HEK293 (cell line): ENCODE results near the gene NGRN.

ENCODE experiments used
- FEZF1 ChIP-seq: fragments of 450-650 bp; formaldehyde crosslinking; IDR thresholded peaks from 2 replicates; pipeline ENCODE4 v1.5.1; 2016; ENCODE audit warnings: missing biosample characterization, missing genetic modification characterization
- GFI1B ChIP-seq: fragments of 450-650 bp; formaldehyde crosslinking; IDR thresholded peaks from 2 replicates; pipeline ENCODE4 v1.5.1; 2016; ENCODE audit warnings: missing biosample characterization, missing genetic modification characterization
- KLF8 ChIP-seq: fragments of 450-650 bp; formaldehyde crosslinking; IDR thresholded peaks from 2 replicates; pipeline ENCODE4 v1.5.1; 2016; ENCODE audit warnings: missing biosample characterization, missing genetic modification characterization
- KLF9 ChIP-seq: fragments of 450-650 bp; formaldehyde crosslinking; IDR thresholded peaks from 2 replicates; pipeline ENCODE4 v1.5.1; 2016; ENCODE audit warnings: missing biosample characterization, missing genetic modification characterization, low read depth
- PRDM10 ChIP-seq: fragments of 450-650 bp; formaldehyde crosslinking; IDR thresholded peaks from 2 replicates; pipeline ENCODE4 v1.5.1; 2016; ENCODE audit warnings: missing biosample characterization, missing genetic modification characterization
- REST ChIP-seq: fragments of 450-650 bp; formaldehyde crosslinking; IDR thresholded peaks from 2 replicates; pipeline ENCODE4 v1.5.1; 2016; ENCODE audit warnings: missing biosample characterization, missing genetic modification characterization
- SP2 ChIP-seq: fragments of 450-650 bp; formaldehyde crosslinking; IDR thresholded peaks from 2 replicates; pipeline ENCODE4 v1.5.1; 2016; ENCODE audit warnings: missing biosample characterization, missing genetic modification characterization
- SP3 ChIP-seq: fragments of 450-650 bp; formaldehyde crosslinking; IDR thresholded peaks from 2 replicates; pipeline ENCODE4 v1.5.1; 2016; ENCODE audit warnings: missing biosample characterization, missing genetic modification characterization
- ZNF10 ChIP-seq: fragments of 450-650 bp; formaldehyde crosslinking; IDR thresholded peaks from 2 replicates; pipeline ENCODE4 v1.5.1; 2017; ENCODE audit warnings: missing biosample characterization, missing genetic modification characterization
- ZNF138 ChIP-seq: fragments of 450-650 bp; formaldehyde crosslinking; IDR thresholded peaks from 2 replicates; pipeline ENCODE4 v1.5.1; 2016; ENCODE audit warnings: missing biosample characterization, missing genetic modification characterization, borderline replicate concordance
- ZNF146 ChIP-seq: fragments of 450-650 bp; formaldehyde crosslinking; IDR thresholded peaks from 2 replicates; pipeline ENCODE4 v1.5.1; 2016; ENCODE audit warnings: missing biosample characterization, missing genetic modification characterization
- ZNF174 ChIP-seq: fragments of 450-650 bp; formaldehyde crosslinking; IDR thresholded peaks from 2 replicates; pipeline ENCODE4 v1.5.0; 2017; ENCODE audit warnings: missing biosample characterization, mild to moderate bottlenecking, missing genetic modification characterization
- ZNF266 ChIP-seq: fragments of 450-650 bp; formaldehyde crosslinking; IDR thresholded peaks from 2 replicates; pipeline ENCODE4 v1.5.1; 2016; ENCODE audit warnings: missing biosample characterization, missing genetic modification characterization, low read depth
- ZNF302 ChIP-seq: fragments of 450-650 bp; formaldehyde crosslinking; IDR thresholded peaks from 2 replicates; pipeline ENCODE4 v1.5.1; 2016; ENCODE audit warnings: missing biosample characterization, missing genetic modification characterization, low read depth
- ZNF391 ChIP-seq: fragments of 450-650 bp; formaldehyde crosslinking; IDR thresholded peaks from 2 replicates; pipeline ENCODE4 v1.5.1; 2016; ENCODE audit warnings: low read depth, missing biosample characterization, missing genetic modification characterization, borderline replicate concordance
- ZNF514 ChIP-seq: fragments of 450-650 bp; formaldehyde crosslinking; IDR thresholded peaks from 2 replicates; pipeline ENCODE4 v1.5.1; 2016; ENCODE audit warnings: missing biosample characterization, missing genetic modification characterization
- ZNF596 ChIP-seq: fragments of 450-650 bp; IDR thresholded peaks from 2 replicates; pipeline ENCODE4 v1.5.0; 2018; ENCODE audit warnings: missing biosample characterization, mild to moderate bottlenecking, missing genetic modification characterization, moderate library complexity
- ZNF704 ChIP-seq: fragments of 450-650 bp; formaldehyde crosslinking; IDR thresholded peaks from 2 replicates; pipeline ENCODE4 v1.5.1; 2016; ENCODE audit warnings: missing biosample characterization, missing genetic modification characterization
- ZNF776 ChIP-seq: fragments of 450-650 bp; formaldehyde crosslinking; IDR thresholded peaks from 2 replicates; pipeline ENCODE4 v1.5.0; 2017; ENCODE audit warnings: missing biosample characterization, missing genetic modification characterization, borderline replicate concordance
- ZNF837 ChIP-seq: fragments of 450-650 bp; formaldehyde crosslinking; IDR thresholded peaks from 2 replicates; pipeline ENCODE4 v1.5.1; 2016; ENCODE audit warnings: missing biosample characterization, missing genetic modification characterization
- ZSCAN16 ChIP-seq: fragments of 450-650 bp; formaldehyde crosslinking; IDR thresholded peaks from 2 replicates; pipeline ENCODE4 v1.5.1; 2016; ENCODE audit warnings: missing biosample characterization, missing genetic modification characterization
- ZXDB ChIP-seq: fragments of 450-650 bp; formaldehyde crosslinking; IDR thresholded peaks from 2 replicates; pipeline ENCODE4 v1.5.1; 2016; ENCODE audit warnings: missing biosample characterization, missing genetic modification characterization
- TF ChIP-seq, protein P1 (sequence below): fragments of 450-650 bp; formaldehyde crosslinking; IDR thresholded peaks from 2 replicates; pipeline ENCODE4 v1.5.1; 2016; ENCODE audit warnings: missing biosample characterization, missing genetic modification characterization
- TF ChIP-seq, protein P2 (sequence below): fragments of 450-650 bp; formaldehyde crosslinking; IDR thresholded peaks from 2 replicates; pipeline ENCODE4 v1.5.1; 2017; ENCODE audit warnings: missing biosample characterization, missing genetic modification characterization
- TF ChIP-seq, protein P3 (sequence below): fragments of 450-650 bp; IDR thresholded peaks from 2 replicates; pipeline ENCODE4 v1.5.1; 2018; ENCODE audit warnings: missing biosample characterization, mild to moderate bottlenecking, missing genetic modification characterization

Gene NGRN

GRCh38 chr15:90265271-90266060, at the start of gene NGRN (continued):
- TF ChIP-seq ZNF174 (tag by site-specific recombination) (no peak), REST (tag by site-specific recombination) (0 out of 2 replicates have a peak, but pooled peaks have one; percentile 16), ZSCAN16 (tag by site-specific recombination) (no peak), ZNF776 (no peak), GFI1B (tag by site-specific recombination) (peak; percentile 9; the same call in 1 of the 2 replicates), ZNF302 (tag by site-specific recombination) (no peak), FEZF1 (tag by site-specific recombination) (0 out of 2 replicates have a peak, but pooled peaks have one; percentile 10), ZNF596 (tag by site-specific recombination) (no peak), ZNF146 (tag by site-specific recombination) (no peak), SP2 (tag by site-specific recombination) (peak; percentile 93), ZXDB (tag by site-specific recombination) (peak; percentile 90), ZNF704 (peak; percentile 81; the same call in 1 of the 2 replicates), ZNF138 (tag by site-specific recombination) (no peak), KLF9 (tag by site-specific recombination) (peak; percentile 84), SP3 (tag by site-specific recombination) (peak; percentile 94), KLF8 (tag by site-specific recombination) (peak; percentile 89), ZNF514 (tag by site-specific recombination) (no peak), ZNF837 (tag by site-specific recombination) (no peak), ZNF10 (tag by site-specific recombination) (0 out of 2 replicates have a peak, but pooled peaks have one; percentile 38), PRDM10 (tag by site-specific recombination) (peak; percentile 94), ZNF391 (tag by site-specific recombination) (0 out of 2 replicates have a peak, but pooled peaks have one; percentile 12), ZNF266 (no peak)
- TF ChIP-seq, protein P1, sequence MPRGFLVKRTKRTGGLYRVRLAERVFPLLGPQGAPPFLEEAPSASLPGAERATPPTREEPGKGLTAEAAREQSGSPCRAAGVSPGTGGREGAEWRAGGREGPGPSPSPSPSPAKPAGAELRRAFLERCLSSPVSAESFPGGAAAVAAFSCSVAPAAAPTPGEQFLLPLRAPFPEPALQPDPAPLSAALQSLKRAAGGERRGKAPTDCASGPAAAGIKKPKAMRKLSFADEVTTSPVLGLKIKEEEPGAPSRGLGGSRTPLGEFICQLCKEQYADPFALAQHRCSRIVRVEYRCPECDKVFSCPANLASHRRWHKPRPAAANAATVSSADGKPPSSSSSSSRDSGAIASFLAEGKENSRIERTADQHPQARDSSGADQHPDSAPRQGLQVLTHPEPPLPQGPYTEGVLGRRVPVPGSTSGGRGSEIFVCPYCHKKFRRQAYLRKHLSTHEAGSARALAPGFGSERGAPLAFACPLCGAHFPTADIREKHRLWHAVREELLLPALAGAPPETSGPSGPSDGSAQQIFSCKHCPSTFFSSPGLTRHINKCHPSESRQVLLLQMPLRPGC (tag by site-specific recombination) = peak; percentile 49
- TF ChIP-seq, protein P2, sequence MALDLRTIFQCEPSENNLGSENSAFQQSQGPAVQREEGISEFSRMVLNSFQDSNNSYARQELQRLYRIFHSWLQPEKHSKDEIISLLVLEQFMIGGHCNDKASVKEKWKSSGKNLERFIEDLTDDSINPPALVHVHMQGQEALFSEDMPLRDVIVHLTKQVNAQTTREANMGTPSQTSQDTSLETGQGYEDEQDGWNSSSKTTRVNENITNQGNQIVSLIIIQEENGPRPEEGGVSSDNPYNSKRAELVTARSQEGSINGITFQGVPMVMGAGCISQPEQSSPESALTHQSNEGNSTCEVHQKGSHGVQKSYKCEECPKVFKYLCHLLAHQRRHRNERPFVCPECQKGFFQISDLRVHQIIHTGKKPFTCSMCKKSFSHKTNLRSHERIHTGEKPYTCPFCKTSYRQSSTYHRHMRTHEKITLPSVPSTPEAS (tag by site-specific recombination) = no peak; the same call in 1 of the 2 replicates
- TF ChIP-seq, protein P3, sequence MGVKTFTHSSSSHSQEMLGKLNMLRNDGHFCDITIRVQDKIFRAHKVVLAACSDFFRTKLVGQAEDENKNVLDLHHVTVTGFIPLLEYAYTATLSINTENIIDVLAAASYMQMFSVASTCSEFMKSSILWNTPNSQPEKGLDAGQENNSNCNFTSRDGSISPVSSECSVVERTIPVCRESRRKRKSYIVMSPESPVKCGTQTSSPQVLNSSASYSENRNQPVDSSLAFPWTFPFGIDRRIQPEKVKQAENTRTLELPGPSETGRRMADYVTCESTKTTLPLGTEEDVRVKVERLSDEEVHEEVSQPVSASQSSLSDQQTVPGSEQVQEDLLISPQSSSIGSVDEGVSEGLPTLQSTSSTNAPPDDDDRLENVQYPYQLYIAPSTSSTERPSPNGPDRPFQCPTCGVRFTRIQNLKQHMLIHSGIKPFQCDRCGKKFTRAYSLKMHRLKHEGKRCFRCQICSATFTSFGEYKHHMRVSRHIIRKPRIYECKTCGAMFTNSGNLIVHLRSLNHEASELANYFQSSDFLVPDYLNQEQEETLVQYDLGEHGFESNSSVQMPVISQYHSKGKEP (tag by site-specific recombination) = no peak
